Heart right ventricle (tissue), 16 donors: ENCODE results near the gene SLC6A9. TPM values are rescaled to one million over a fixed set of nuclear protein-coding genes. Genes with fewer than 3 reads are reported as not detected.
A peak's percentile ranks its signal among the peaks of the same experiment; 100 is the strongest.

Experiments used
- ATAC-seq, 8 donors: fragments of 200-7000 bp; cut with Tn5 transposase; one replicate each; pipeline ENCODE4 v1.9.1; 2020; ENCODE audit warnings: mild to moderate bottlenecking in 8 of 8, moderate library complexity in 8 of 8, moderate number of reproducible peaks in 1 of 8
- DNase-seq, 2 donors: peaks; one replicate each; pipeline ENCODE4 v3.0.0-alpha.2; 2020
- H3K27ac ChIP-seq, 10 donors: fragments of 200-600 bp; sonication (generic) in 2 of 10; one replicate each; pipeline versions ENCODE4 v1.5.0 to v1.8.0; 2020 to 2022; ENCODE audit warnings: mild to moderate bottlenecking in 3 of 10
- H3K27me3 ChIP-seq, 7 donors: fragments of 200-600 bp; one replicate each; pipeline ENCODE4 v1.8.0; 2021 to 2022; ENCODE audit warnings: mild to moderate bottlenecking in 2 of 7
- H3K36me3 ChIP-seq, 9 donors: fragments of 200-600 bp; sonication (generic) in 1 of 9; one replicate each; pipeline versions ENCODE4 v1.5.0 to v1.8.0; 2020 to 2022; ENCODE audit warnings: mild to moderate bottlenecking in 2 of 9
- H3K4me1 ChIP-seq, 9 donors: fragments of 200-600 bp; sonication (generic) in 1 of 9; one replicate each; pipeline versions ENCODE4 v1.5.0 to v1.8.0; 2020 to 2022; ENCODE audit warnings: mild to moderate bottlenecking in 4 of 9
- H3K4me3 ChIP-seq, 10 donors: fragments of 200-600 bp; sonication (generic) in 2 of 10; one replicate each; pipeline versions ENCODE4 v1.5.0 to v1.8.0; 2020 to 2022; ENCODE audit warnings: mild to moderate bottlenecking in 7 of 10, moderate library complexity in 2 of 10
- H3K9me3 ChIP-seq, 11 donors: fragments of 200-600 bp in 10 of 11; sonication (generic) in 2 of 11; one replicate each; pipeline versions ENCODE4 v1.5.0 to v1.8.0; 2013 to 2022; ENCODE audit warnings: mild to moderate bottlenecking in 2 of 11, control low read depth in 1 of 11, moderate library complexity in 1 of 11
- CTCF ChIP-seq, 9 donors: fragments of 200-600 bp; sonication (generic) in 2 of 9; IDR thresholded peaks; one replicate each; pipeline versions ENCODE4 v1.5.0 to v1.8.0; 2021 to 2022; ENCODE audit warnings: antibody characterized with exemption in 9 of 9, mild to moderate bottlenecking in 5 of 9, moderate library complexity in 1 of 9
- WGBS, 2 donors: extraction: QIAGEN DNeasy Blood & Tissue Kit; methylation state at CpG; one replicate each; pipeline ENCODE4 v1.1.7; 2013; ENCODE audit warnings: inconsistent platforms in 1 of 2; 5-methylcytosine and 5-hydroxymethylcytosine counted together
- intact Hi-C, 10 donors: fragments of 100-400 bp; cut with DNase I; formaldehyde crosslinking; loops; one replicate each; pipeline versions ENCODE4 v1.11.1 to v1.14.2; 2022
- polyA plus RNA-seq, 2 donors: library from polyadenylated mRNA; stranded (reverse); fragments of 200-250 nt; gene quantifications; one replicate each; pipeline ENCODE4 v1.2.3, GENCODE V29; 2013
- total RNA-seq, 10 donors: library from RNA; stranded (reverse); fragmentation: NEBNext Ultra II Directional in 3 of 10; extraction: Animal tissue kit (Norgen Biotek cat#: 25700) in 3 of 10; gene quantifications; one replicate each; pipeline versions ENCODE4 v1.2.1 to v1.2.4, GENCODE V29; 2021 to 2023
- donor health status: Arrhythmogenic right ventricular cardiomyopathy.
- donor health status: ischemic (EF 13 %, LVEDD 7.1; RV severe dilation, severe dysfunction).
- donor health status: healthy with polysubstance abuse.
- donor health status: DM: no; HTN: yes; CAD: no.
- donor health status: DM: no; HTN: no; CAD: no.
- donor health status: ischemic (EF 25% LVEDD 6.9; RV normal size, moderate dysfunction).
- donor health status: ischemic (EF 25% LVEDD 5.7; RV mildly dilated, moderate dysfunction).
- donor health status: healthy.
- donor health status: DM: yes; HTN: yes; CAD: no.
- donor health status: Ischemic cardiomyopathy.
- donor health status: ischemic (EF 35%, LVEDD 5.7; RV mildly dilated, moderate dysfunction).
- donor health status: nonischemic (EF 11% LVEDD 7.7; RV severe dilation, severe dysfunction).
- donor health status: DM: yes; HTN: yes; CAD: no.
- donor health status: PGD.
- donor health status: ischemic (EF 29% LVEDD 5.4; RV normal size, mild dysfunction).
- donor health status: nonischemic (EF 23%, LVEDD 6.1; RV moderate dilation, normal function).

The SLC6A9 gene
- total and polyA plus RNA-seq, 12 donors, result 0.32 to 1.7 (median 0.96) TPM

- H3K36me3 ChIP-seq, result peaks cover 0 to 30% (median 18%) of the 10 kb centered on the region in 9 donors
- peaks cover 7 to 53% (median 46%) of the 10 kb centered on the region in 9 donors for H3K4me1 ChIP-seq
- 0 to 2% methylated on average over 14 to 41 of the region's 45 CpGs for WGBS, 2 donors
- no peaks in the 10 kb centered on the region for H3K27me3 ChIP-seq
- H3K9me3 ChIP-seq, result no peaks in the 10 kb centered on the region
- DNase-seq (no peak), ATAC-seq (no peak)
- H3K4me3 ChIP-seq, result peak overlapping the region; percentile 53 to 94 (median 79)
- no peak for TF ChIP-seq CTCF (IDR thresholded peaks at IDR 0.05)
- peak overlapping the region in 9 of 10 donors; percentile 52 to 81 (median 73) for H3K27ac ChIP-seq
- intact Hi-C loops, result no loop called here
Observed at GRCh38 chr1:43979261-43979527, 52.1 kb downstream of the SLC6A9 start.

- ATAC-seq (peak in 1 of 8 donors; percentile 3), DNase-seq (peak in 1 of 2 donors; percentile 55)
- intact Hi-C loops, result no loop called here
- Histone ChIP-seq H3K4me3 (peak within 1 kb of the TSS; percentile 53 to 94 (median 79)), H3K36me3 (peaks cover 0 to 30% (median 18%) of the 10 kb centered on the region in 9 donors), H3K27me3 (no peaks in the 10 kb centered on the region), H3K4me1 (peaks cover 7 to 58% (median 51%) of the 10 kb centered on the region in 9 donors), H3K27ac (peak within 1 kb of the TSS in 9 of 10 donors; percentile 52 to 81 (median 73)), H3K9me3 (no peaks in the 10 kb centered on the region)
- WGBS, 2 donors, result 6% methylated on average over 49 to 54 of the region's 54 CpGs
- no peak for TF ChIP-seq CTCF (IDR thresholded peaks at IDR 0.05)
Observed at GRCh38 chr1:43978551-43979260, 52.6 kb downstream of the SLC6A9 start, which contains the start of gene B4GALT2. B4GALT2 (plus strand) TSS chr1:43979210; CDS start chr1:43981161, 1,951 bp downstream.

GRCh38 chr1:43978264-43978550 is 53.1 kb downstream of the SLC6A9 start:
- ATAC-seq (no peak), DNase-seq (no peak)
- intact Hi-C loops, result no loop called here
- Histone ChIP-seq H3K27ac (peak overlapping the region in 3 of 10 donors; percentile 26 to 56 (median 35)), H3K36me3 (peaks cover 0 to 34% (median 18%) of the 10 kb centered on the region in 9 donors), H3K27me3 (no peaks in the 10 kb centered on the region), H3K9me3 (no peaks in the 10 kb centered on the region), H3K4me1 (peaks cover 7 to 59% (median 51%) of the 10 kb centered on the region in 9 donors), H3K4me3 (peak overlapping the region in 6 of 10 donors; percentile 57 to 81 (median 62))
- 71 to 72% methylated on average over 5 of the region's 5 CpGs for WGBS, 2 donors
- TF ChIP-seq CTCF (IDR thresholded peaks at IDR 0.05), result no peak

GRCh38 chr1:43977376-43978263 is 53.6 kb downstream of the SLC6A9 start:
- peak overlapping the region in 1 of 10 donors; percentile 26 for H3K27ac ChIP-seq
- H3K4me3 ChIP-seq, result no peak overlapping the region
- no peaks in the 10 kb centered on the region for H3K9me3 ChIP-seq
- no peaks in the 10 kb centered on the region for H3K27me3 ChIP-seq
- peaks cover 0 to 39% (median 19%) of the 10 kb centered on the region in 9 donors for H3K36me3 ChIP-seq
- no peak for DNase-seq
- no peak for ATAC-seq
- TF ChIP-seq CTCF (IDR thresholded peaks at IDR 0.05), result no peak
- WGBS, 2 donors, result 82 to 88% methylated on average over 9 of the region's 9 CpGs
- intact Hi-C loops, result no loop called here
- peaks cover 7 to 59% (median 51%) of the 10 kb centered on the region in 9 donors for H3K4me1 ChIP-seq
